HG03469 (cell line): Measurements from ENCODE around the gene LIM2.

ENCODE experiments used
- ATAC-seq: cut with Tn5 transposase; IDR thresholded peaks from one replicate; pipeline ENCODE4 v1.9.1; 2021; ENCODE audit warnings: mild to moderate bottlenecking, moderate library complexity, moderate number of reproducible peaks; ENCODE audit not compliant: unreplicated experiment

The LIM2 gene

DNA sequence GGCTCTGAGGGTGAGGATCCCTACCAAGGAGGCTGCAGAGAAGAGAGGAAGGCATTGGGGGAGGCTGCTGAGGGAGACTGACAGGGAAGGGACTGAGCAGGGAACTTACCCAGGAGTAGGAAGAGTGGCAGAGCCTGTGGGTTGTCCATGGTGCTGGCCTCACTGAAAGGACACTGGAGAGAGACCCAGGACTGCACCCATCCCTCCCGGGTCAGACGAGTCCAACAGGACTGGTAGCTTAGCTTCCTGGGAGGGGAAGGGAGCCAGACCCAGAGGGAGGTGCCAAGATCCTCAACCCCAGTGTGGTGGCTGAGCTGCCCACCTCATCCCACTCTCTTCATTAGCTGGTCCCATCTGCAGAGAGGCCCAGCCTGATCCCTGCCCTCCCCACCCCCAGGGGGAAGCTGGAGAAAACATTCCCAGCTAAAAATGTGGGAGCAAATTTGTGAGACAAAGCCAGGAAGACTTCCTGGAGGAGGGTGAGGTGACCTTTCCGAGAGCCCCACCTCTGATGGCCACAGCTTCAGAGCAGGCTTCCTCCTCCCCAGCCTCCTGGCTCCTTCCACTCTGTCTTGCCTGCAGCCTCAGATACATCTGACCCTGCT, 45.7 kb downstream of the LIM2 start, which contains the start of gene VSIG10L:
Gene VSIG10L (minus strand): TSS at position 164 of the 605 bp plus-strand sequence. CDS start 15 bp downstream, at position 149.
- no peak for ATAC-seq

DNA sequence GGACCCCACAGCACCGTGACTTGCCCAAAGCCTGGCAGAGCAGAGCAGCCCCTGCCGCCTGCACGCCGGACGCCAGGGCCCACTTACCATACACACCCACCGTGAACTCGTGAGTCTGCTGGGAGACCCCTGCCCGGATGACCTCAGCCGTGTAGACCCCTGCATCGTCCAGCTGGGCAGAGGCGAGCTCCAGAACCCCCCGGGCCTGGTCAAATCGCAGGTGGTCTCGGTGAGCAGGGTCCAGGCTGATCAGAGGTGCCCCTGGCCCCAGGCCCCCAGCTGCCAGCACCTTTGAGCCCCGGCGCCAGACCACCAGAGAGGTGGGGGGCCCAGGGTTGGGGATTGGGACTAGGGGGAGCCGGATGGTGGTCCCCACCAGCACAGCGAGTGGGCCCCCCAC, 46.7 kb downstream of the LIM2 start:
- no peak for ATAC-seq

DNA sequence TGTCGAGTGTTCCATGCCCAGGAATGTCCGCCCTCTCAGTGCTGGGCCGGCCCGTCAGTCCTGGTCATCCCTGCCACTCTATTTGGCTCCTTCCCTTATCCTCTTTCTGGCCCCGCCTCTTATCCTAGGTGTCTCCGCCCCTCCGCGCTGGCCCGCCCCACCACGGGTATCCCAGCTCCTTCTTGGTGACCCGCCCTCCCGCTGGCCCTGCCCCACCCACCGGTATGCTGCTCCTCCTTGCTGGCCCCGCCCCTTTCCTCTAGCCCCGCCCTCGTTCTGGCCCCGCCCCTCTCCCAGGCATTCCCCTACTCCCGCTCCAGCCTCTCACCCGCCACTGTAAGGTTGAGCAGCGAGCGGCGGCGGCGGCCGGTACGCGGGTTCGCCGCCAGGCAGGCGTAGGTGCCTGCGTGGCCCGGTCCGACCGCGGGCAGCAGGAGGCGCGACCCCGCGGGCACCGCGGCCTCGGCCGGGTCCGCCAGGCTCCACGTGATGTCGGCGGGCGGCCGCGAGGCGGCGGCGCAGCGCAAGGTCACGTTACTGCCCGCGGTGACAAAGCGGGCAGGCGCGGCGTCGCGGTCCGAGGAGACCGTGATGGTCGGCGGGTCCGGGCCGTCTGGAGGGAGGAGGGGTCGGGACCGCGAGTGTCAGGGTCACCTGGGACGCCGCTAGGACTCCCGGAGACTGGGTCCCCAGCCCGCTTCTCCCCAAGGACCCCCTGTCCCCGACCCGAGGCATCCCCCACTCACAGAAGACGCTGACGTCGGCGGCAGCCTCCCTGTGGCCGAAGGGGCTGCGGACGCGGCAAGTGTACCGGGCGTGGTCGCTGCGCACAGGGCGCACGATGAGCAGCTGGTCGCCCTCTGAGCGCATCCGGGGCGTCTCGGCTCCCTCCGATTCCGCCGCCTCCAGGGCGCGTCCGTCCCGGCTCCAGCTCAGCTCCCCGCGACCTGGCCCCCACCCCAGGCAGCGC, 47.8 kb downstream of the LIM2 start:
- ATAC-seq, result no peak

DNA sequence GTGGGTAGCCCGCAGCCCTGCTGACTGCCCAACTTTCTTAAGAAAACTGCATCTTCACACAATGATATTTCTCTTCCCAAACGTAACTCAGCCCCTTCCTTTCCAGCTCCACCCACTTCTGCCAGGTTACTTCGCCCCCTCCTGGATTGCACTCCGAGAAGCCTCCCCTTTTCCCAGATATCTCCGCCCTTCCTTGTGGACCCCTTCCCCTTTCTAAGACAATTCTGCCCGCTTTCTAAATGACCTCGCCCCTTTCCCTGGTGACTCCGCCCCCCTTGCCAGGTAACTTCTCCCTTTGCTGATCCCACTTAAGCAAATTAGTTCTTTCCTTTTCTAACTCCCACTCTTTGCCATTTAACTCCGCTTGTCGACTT, 48.5 kb downstream of the LIM2 start:
- no peak for ATAC-seq

DNA sequence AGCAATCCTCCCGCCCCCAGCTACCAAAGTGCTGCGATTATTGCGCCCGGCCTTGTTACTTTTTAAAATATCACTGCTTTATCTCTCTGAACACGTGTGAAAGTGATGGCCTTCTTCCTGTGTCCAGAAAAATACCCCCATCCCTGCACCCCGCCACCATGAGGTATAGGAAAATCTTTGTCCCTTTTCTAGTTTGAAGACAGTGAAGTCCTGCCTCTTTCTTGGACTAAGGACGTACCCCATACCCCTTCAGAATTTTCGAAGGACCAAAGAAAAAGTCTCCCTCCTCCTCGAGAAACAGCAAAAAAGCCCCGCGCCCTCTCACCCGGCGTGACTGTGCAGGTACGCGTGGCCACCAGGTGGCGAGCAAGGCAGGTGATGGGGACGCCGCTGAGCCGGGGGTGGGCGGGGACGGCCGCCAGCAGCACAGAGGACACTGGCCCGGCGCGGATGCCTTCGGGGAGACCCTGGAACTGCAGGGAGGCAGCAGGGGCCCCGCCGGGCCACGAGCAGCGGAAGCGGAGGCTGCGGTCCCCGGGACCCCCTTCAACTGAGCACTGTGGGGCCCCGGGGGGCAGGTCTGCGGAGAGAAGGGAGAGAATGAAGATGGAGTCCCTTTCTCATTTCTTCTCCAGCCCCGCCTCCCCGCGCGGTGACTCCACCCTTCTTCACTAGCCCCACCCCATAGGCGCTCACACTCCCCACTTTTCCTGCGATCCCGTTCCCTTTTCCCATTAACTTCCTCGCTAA, 49.0 kb downstream of the LIM2 start:
- peak; percentile 39 for ATAC-seq

DNA sequence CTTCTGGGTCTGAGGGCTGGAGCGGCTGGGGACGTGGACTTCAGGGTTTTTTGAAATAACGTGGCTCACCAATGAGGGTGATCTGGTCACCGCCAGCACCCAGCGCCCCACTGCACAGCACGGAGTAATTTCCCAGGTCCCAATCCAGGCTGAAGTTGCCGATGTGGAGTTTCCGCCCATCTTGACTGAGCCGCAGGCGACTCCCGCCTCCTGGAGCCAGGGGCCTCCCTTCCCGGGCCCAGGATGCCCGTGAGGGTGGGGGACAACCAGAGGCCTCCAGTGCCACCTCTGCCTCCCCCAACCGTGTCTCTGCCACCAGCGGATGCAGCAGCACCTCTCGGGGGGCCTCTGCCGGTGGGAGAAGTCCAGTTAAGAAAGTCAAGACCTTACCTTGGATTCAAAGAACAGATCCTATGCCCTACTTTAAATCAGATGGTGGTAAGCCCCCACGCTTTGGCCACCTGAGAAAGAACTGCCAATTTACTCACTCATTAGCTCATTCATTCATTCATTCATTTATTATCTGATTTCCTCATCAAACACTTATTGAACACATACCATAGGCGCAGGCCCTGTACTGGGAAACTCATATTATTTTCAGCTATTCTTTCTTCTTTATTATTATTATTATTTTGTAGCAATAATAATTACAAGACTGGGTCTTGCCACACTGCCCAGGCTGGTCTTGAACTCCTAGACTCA, 49.8 kb downstream of the LIM2 start:
- no peak for ATAC-seq

DNA sequence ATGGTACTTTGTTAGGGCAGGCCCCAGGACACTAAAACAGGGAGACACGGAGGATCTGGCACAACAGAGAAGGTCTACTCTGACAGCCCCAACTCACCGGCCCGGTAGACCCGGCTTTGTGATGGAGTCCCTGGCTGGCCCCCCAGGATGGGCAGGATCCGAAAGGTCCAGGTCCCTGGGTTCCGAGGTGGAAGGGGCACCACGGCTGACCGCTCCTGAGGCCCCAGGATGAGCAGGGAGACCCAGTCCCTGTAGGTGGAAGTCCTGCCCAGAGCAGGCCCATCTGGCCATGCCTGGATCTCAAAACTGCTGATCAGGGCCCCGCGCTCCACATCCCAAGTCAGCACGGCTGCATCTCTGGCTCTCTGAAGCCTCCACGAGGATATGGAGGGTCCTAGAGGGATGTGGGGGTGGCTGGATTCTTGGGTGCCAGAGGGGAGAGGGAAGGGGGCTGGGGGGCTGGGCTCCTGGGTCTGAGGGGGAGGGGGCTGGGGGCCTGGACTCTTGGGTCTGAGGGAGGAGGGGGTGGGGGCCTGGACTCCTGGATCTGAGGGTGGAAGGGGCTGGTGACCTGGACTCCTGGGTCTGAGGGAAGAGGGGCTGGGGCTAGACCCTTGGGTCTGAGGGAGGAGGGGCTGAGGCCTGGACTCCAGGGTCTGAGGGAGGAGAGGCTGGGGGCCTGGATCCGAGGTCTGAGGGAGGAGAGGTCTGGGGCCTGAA, 50.5 kb downstream of the LIM2 start:
- ATAC-seq, result no peak

DNA sequence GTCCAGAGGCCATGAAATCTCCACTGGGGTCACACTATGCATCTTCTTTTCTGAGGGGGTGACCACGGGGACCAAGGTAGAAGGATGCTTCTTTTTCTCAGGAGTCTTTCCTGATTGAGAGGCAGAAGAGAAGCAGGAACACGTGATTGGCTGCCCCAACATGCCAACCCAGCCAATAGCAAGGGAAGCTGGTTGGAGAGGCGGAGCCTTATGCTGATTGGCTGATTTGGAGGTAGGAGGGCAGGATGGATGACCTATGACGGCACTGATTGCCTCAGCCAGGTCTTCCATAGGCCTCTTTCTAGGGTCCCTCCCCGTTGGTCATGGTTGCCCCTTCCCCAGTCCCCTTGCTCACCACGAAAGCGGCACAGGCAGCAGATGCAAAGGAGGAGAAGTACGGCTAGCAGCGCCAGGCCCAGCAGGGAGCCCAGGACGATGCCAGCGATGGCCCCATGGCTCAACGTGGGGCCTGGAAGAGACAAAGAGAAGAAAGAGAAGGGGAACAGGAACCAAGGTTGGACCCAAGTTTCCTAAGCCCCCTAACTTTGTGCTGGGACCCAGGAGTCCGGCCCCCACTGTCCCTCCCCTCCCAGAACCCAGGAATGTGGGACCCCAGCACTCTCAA, 53.8 kb downstream of the LIM2 start:
- no peak for ATAC-seq

DNA sequence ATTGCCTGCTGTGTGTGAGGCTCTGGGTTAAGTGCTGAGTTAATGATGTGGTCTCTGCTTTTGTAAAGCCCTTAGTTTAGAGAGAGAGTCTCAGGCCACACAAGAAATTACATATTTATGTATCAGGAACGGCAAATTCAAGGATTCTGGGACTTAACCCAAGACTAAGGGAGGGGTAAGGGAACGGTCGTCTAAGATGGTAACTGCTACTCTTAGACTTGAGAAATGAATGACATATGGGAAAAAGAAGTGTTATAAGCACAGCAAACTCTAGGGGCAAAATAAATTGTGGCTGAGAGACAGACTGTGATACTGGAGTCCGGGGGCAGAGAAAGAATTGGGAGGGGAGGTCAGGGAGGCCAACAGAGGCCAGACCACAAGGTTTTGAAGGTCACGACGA, 56.1 kb downstream of the LIM2 start:
- ATAC-seq, result no peak

DNA sequence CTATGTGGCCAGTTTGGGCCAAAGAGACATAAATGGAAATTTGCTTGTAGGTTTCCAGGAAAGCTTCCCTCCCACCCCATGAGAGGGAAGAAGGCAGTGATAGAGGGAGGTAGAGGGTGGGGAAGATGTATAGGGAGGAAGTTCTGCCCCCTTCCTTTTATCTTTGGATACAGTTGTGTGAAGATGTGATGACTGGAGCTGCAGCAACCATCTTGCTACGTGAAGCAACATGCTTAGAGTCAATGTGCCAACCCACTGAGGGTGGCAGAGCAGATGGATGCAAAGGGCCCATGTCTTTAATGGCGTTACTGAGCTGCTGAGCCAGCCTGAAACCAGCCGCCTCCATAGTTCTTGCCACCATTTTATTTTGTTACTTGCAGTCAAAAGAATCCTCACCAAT, 56.6 kb downstream of the LIM2 start:
- no peak for ATAC-seq

DNA sequence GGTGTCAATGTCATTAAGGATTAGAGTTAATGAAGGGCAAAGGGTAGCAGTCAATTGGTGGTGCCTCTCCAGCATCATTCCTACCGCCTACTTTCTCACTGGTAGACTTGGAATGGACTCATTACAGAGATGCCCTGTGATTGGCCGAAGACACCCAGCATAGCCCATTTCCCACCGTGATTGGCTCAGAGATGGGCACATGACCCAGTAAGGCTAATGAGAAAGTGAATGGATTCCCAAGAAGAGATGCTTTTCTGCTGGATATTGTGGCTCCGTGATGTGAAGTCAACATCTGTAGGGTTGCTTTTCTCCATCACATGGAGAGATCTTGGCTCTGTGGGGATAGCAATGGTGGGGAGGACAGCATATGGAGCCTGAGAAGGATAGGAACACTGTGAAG, 57.4 kb downstream of the LIM2 start:
- ATAC-seq, result no peak
